Neural cell (in vitro differentiated cells): ENCODE results near the gene KLC3.

Source experiments
- CTCF ChIP-seq: fragments of 450-650 bp; IDR thresholded peaks from 2 replicates; pipeline ENCODE4 v1.5.1; 2014; ENCODE audit warnings: antibody characterized with exemption, mild to moderate bottlenecking, moderate library complexity; ENCODE audit not compliant: poor library complexity, severe bottlenecking
- EP300 ChIP-seq: fragments of 450-650 bp; conservative IDR thresholded peaks from 2 replicates; pipeline ENCODE4 v1.6.1; 2014; ENCODE audit warnings: antibody characterized with exemption, mild to moderate bottlenecking, moderate library complexity; ENCODE audit not compliant: poor library complexity, severe bottlenecking
- POLR2AphosphoS5 ChIP-seq: IDR thresholded peaks from 2 replicates; pipeline ENCODE4 v1.6.1; 2012

- no peak for TF ChIP-seq CTCF
- no peak for TF ChIP-seq EP300
- TF ChIP-seq POLR2AphosphoS5, result no peak
These were observed 18.7 kb upstream of the KLC3 start for GRCh38 chr19:45321848-45322247.
